A549 (cell line): ENCODE data around the gene ANTXR2. TPM values are rescaled to one million over a fixed set of nuclear protein-coding genes. Genes with fewer than 3 reads are reported as not detected.

Experiments used
- ATAC-seq, 2 experiments: fragments of 200-7000 bp in 1 of 2; fragments of >200 bp in 1 of 2; cut with Nextera tagmentation in 1 of 2; cut with Tn5 transposase in 1 of 2; 3 replicates each; pipeline versions ENCODE4 v1.8.0 to v1.9.1; 2018 to 2020; ENCODE audit warnings: mild to moderate bottlenecking in 1 of 2, moderate library complexity in 1 of 2
- CTCF ChIA-PET: fragments of 300-600 bp; sonication (Branson Sonifier 250); formaldehyde crosslinking; extraction: SDS; loops from one replicate; lab custom pipeline; 2021; ENCODE audit warnings: antibody characterized with exemption, inconsistent platforms; lab: Yijun Ruan, JAX
- POLR2A ChIA-PET: fragments of 350-600 bp; formaldehyde crosslinking; extraction: SDS; loops from one replicate; lab custom pipeline; 2021; ENCODE audit warnings: antibody characterized with exemption, inconsistent platforms; lab: Yijun Ruan, JAX
- DNase-seq, 2 experiments: peaks; one replicate each; pipeline versions ENCODE4 v3.0.0 to v3.0.0-alpha.2; 2011 to 2016; ENCODE audit warnings: low read depth in 1 of 2, low spot score in 1 of 2
- FAIRE-seq: peaks from 2 replicates; lab custom pipeline; 2011; peaks lifted over from hg19 to GRCh38; lab: Jason Lieb, UNC
- H3K27ac ChIP-seq, 2 experiments: fragments of >200 bp; sonication (Bioruptor Twin); formaldehyde crosslinking; 3 replicates each; pipeline ENCODE4 v1.5.1; 2016 to 2017
- H3K4me1 ChIP-seq: fragments of >200 bp; sonication (Bioruptor Twin); formaldehyde crosslinking; 3 replicates; pipeline ENCODE4 v1.6.1; 2016
- H3K4me2 ChIP-seq: fragments of >200 bp; sonication (Bioruptor Twin); formaldehyde crosslinking; 3 replicates; pipeline ENCODE4 v1.6.1; 2016
- H3K4me3 ChIP-seq: fragments of >200 bp; sonication (Bioruptor Twin); formaldehyde crosslinking; 3 replicates; pipeline ENCODE4 v1.5.1; 2016
- H3K9me3 ChIP-seq: fragments of >200 bp; sonication (Bioruptor Twin); formaldehyde crosslinking; 3 replicates; pipeline ENCODE4 v1.6.1; 2016
- ATOH8 ChIP-seq: fragments of 250-450 bp; sonication (Bioruptor Pico); IDR thresholded peaks from 2 replicates; pipeline ENCODE4 v1.5.0; 2020; ENCODE audit warnings: low read depth, mild to moderate bottlenecking, moderate library complexity
- BCL3 ChIP-seq: fragments of >200 bp; sonication (Bioruptor Twin); formaldehyde crosslinking; IDR thresholded peaks from 3 replicates; pipeline ENCODE4 v1.6.1; 2016
- CBX2 ChIP-seq: fragments of 200-600 bp; sonication (generic); IDR thresholded peaks from 2 replicates; pipeline ENCODE4 v1.6.1; 2016; ENCODE audit warnings: low read depth, mild to moderate bottlenecking, borderline replicate concordance
- CBX8 ChIP-seq: fragments of 200-600 bp; sonication (generic); IDR thresholded peaks from 2 replicates; pipeline ENCODE4 v1.6.1; 2016
- CHD4 ChIP-seq: fragments of 200-600 bp; sonication (generic); IDR thresholded peaks from 2 replicates; pipeline ENCODE4 v1.6.1; 2016; ENCODE audit warnings: antibody characterized with exemption, mild to moderate bottlenecking, borderline replicate concordance
- EHF ChIP-seq: fragments of 250-450 bp; sonication (Bioruptor Pico); IDR thresholded peaks from 2 replicates; pipeline ENCODE4 v1.5.0; 2020; ENCODE audit warnings: mild to moderate bottlenecking
- GATA3 ChIP-seq: IDR thresholded peaks from 2 replicates; pipeline ENCODE4 v1.6.1; 2012; ENCODE audit warnings: borderline replicate concordance
- HDAC2 ChIP-seq: fragments of 200-600 bp; sonication (generic); IDR thresholded peaks from 2 replicates; pipeline ENCODE4 v1.6.1; 2016
- HEYL ChIP-seq: fragments of 250-450 bp; sonication (Bioruptor Pico); IDR thresholded peaks from 2 replicates; pipeline ENCODE4 v1.8.0; 2021; ENCODE audit warnings: mild to moderate bottlenecking, moderate library complexity
- KDM1A ChIP-seq: fragments of 200-600 bp; sonication (generic); IDR thresholded peaks from 2 replicates; pipeline ENCODE4 v1.6.1; 2016; ENCODE audit warnings: low read depth, mild to moderate bottlenecking
- KDM5A ChIP-seq: fragments of 200-600 bp; sonication (generic); IDR thresholded peaks from 2 replicates; pipeline ENCODE4 v1.6.1; 2016; ENCODE audit warnings: antibody characterized with exemption, mild to moderate bottlenecking
- NR3C1 ChIP-seq: fragments of >200 bp; sonication (Bioruptor Twin); formaldehyde crosslinking; IDR thresholded peaks from 3 replicates; pipeline ENCODE4 v1.6.1; 2017
- RAD21 ChIP-seq, 2 experiments: fragments of >200 bp in 1 of 2; sonication (Bioruptor Twin) in 1 of 2; formaldehyde crosslinking in 1 of 2; IDR thresholded peaks in 1 of 2; conservative IDR thresholded peaks in 1 of 2; 2 replicates in 1 of 2; 3 replicates in 1 of 2; pipeline ENCODE4 v1.6.1; 2012 to 2018; ENCODE audit warnings: inconsistent platforms in 1 of 2
- REST ChIP-seq: fragments of 200-600 bp; sonication (generic); IDR thresholded peaks from 2 replicates; pipeline ENCODE4 v1.6.1; 2016; ENCODE audit warnings: antibody characterized with exemption, mild to moderate bottlenecking, moderate library complexity
- SREBF2 ChIP-seq: fragments of 450-650 bp; IDR thresholded peaks from 2 replicates; pipeline ENCODE4 v1.6.1; 2014; ENCODE audit warnings: mild to moderate bottlenecking, moderate library complexity
- TP53 ChIP-seq: fragments of 250-450 bp; sonication (Bioruptor Pico); IDR thresholded peaks from 2 replicates; pipeline ENCODE4 v1.5.0; 2021; ENCODE audit warnings: mild to moderate bottlenecking, moderate library complexity
- WGBS: methylation state at CpG from one replicate; pipeline ENCODE4 v1.1.6; 2017; ENCODE audit errors: missing lambda C conversion rate; 5-methylcytosine and 5-hydroxymethylcytosine counted together
- polyA plus RNA-seq, 4 experiments: library from polyadenylated mRNA; depleted of rRNA in 3 of 4; stranded (reverse); fragments of >200 nt; fragmentation: RNase III in 1 of 4; extraction: RNeasy Plus Mini Kit Qiagen cat#74134 plus additional on column Dnase treatment in 1 of 4; gene quantifications; 2 replicates in 3 of 4; 3 replicates in 1 of 4; pipeline ENCODE4 v1.2.3, GENCODE V29; 2011 to 2017

Gene ANTXR2
- polyA plus RNA-seq, 2 of the 4 experiments (the other 2 are of a cell fraction): 2.3 to 3.0 TPM

GRCh38 chr4:80115368-80116181 lies 42.5 kb upstream of the ANTXR2 start:
- Histone ChIP-seq H3K27ac (no peak overlapping the region), H3K9me3 (no peaks in the 10 kb centered on the region), H3K4me1 (no peaks in the 10 kb centered on the region), H3K4me3 (no peak overlapping the region), H3K4me2 (no peak overlapping the region)
- no peak for FAIRE-seq
- no peak for DNase-seq
- TF ChIP-seq HDAC2 (no peak), BCL3 (no peak), EHF (CRISPR knock-in tag) (no peak), CHD4 (no peak), RAD21 (conservative IDR thresholded peaks at IDR 0.05 in 1 of 2, IDR thresholded peaks at IDR 0.05 in 1 of 2) (no peak), KDM5A (no peak), KDM1A (no peak), CBX2 (no peak), NR3C1 (no peak), TP53 (CRISPR knock-in tag) (no peak), ATOH8 (CRISPR knock-in tag) (no peak)
- ATAC-seq: no peak
- WGBS: 83% methylated on average over 4 of the region's 8 CpGs
- POLR2A ChIA-PET: no interaction called here
- CTCF ChIA-PET: no interaction called here

GRCh38 chr4:80114732-80115265 lies 41.8 kb upstream of the ANTXR2 start:
- ChIA-PET POLR2A (no interaction called here), CTCF (no interaction called here)
- no peak for ATAC-seq
- Histone ChIP-seq H3K4me1 (no peaks in the 10 kb centered on the region), H3K9me3 (no peaks in the 10 kb centered on the region), H3K4me2 (no peak overlapping the region), H3K27ac (no peak overlapping the region), H3K4me3 (no peak overlapping the region)
- FAIRE-seq: no peak
- DNase-seq: no peak
- no peak for TF ChIP-seq REST

- FAIRE-seq: no peak
- ChIA-PET POLR2A (no interaction called here), CTCF (no interaction called here)
Observed at GRCh38 chr4:80113615-80114014, 40.6 kb upstream of the ANTXR2 start.

More at GRCh38 chr4:80113615-80114014, 40.6 kb upstream of the ANTXR2 start:
- Histone ChIP-seq H3K4me3 (no peak overlapping the region), H3K4me1 (no peaks in the 10 kb centered on the region), H3K9me3 (no peaks in the 10 kb centered on the region), H3K4me2 (no peak overlapping the region), H3K27ac (no peak overlapping the region)
- WGBS: 57% methylated on average over 3 of the region's 3 CpGs
- TF ChIP-seq SREBF2 (no peak), HEYL (CRISPR knock-in tag) (no peak), CBX8 (no peak), GATA3 (no peak)
- ATAC-seq (no peak), DNase-seq (no peak)
